Glutamatergic neuron (in vitro differentiated cells): Measurements from ENCODE around the gene ZFYVE16. TPM values are rescaled to one million over a fixed set of nuclear protein-coding genes. Genes with fewer than 3 reads are reported as not detected.
"Not testable (repeated sequence)": the region's sequence is repeated elsewhere in the genome, so short reads cannot be mapped to it uniquely, and the experiment has no call there.

Experiments
- DNase-seq: peaks from one replicate; pipeline ENCODE4 v3.0.0; 2022
- H3K27ac Mint-ChIP-seq: one replicate; pipeline ENCODE4 v1.8.0; 2020; ENCODE audit warnings: mild to moderate bottlenecking, mixed read lengths, inconsistent platforms; ENCODE audit not compliant: unreplicated experiment
- H3K27me3 Mint-ChIP-seq: one replicate; pipeline ENCODE4 v1.8.0; 2020; ENCODE audit warnings: mild to moderate bottlenecking, moderate library complexity, mixed read lengths, inconsistent platforms; ENCODE audit not compliant: unreplicated experiment
- H3K36me3 Mint-ChIP-seq: one replicate; pipeline ENCODE4 v1.8.0; 2020; ENCODE audit warnings: mild to moderate bottlenecking, mixed read lengths, inconsistent platforms; ENCODE audit not compliant: unreplicated experiment
- H3K4me1 Mint-ChIP-seq: one replicate; pipeline ENCODE4 v1.8.0; 2020; ENCODE audit warnings: mild to moderate bottlenecking, low read depth, mixed read lengths, inconsistent platforms; ENCODE audit not compliant: unreplicated experiment
- H3K4me3 Mint-ChIP-seq: one replicate; pipeline ENCODE4 v1.8.0; 2020; ENCODE audit warnings: mild to moderate bottlenecking, mixed read lengths, inconsistent platforms; ENCODE audit not compliant: unreplicated experiment
- H3K9me3 Mint-ChIP-seq: one replicate; pipeline ENCODE4 v1.8.0; 2020; ENCODE audit warnings: mild to moderate bottlenecking, moderate library complexity, mixed read lengths, inconsistent platforms; ENCODE audit not compliant: unreplicated experiment
- total RNA-seq: library from RNA; stranded (reverse); fragmentation: NEBNext Ultra II Directional; extraction: Animal tissue kit (Norgen Biotek cat#: 25700); gene quantifications from one replicate; pipeline ENCODE4 v1.2.1, GENCODE V29; 2021; ENCODE audit not compliant: unreplicated experiment
- TF ChIP-seq, protein P1 (sequence below): fragments of 200-600 bp; sonication (generic); IDR thresholded peaks from one replicate; pipeline ENCODE4 v1.5.0; 2021; ENCODE audit not compliant: partially characterized antibody, unreplicated experiment

Gene ZFYVE16
- total RNA-seq, 1 donor from 2014 or later: 51.5 TPM

DNA sequence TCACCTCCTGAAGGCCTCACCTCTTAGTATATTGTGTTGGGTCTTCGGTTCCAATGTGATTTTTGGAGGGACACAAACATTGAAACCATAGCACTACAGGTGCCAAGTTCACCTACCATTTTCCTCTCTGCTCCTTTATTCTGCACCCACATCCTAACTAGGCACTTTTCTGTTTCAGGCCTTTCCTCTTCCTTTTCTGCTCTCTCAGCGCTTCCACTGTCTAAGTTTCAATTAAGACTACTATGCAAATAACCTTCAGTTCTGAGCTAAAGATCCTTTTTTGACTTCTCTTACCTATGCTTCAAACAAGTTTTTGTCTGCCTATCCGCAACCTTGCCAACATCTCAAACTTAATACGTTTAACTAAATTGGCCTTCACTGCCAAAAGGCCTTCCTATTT is 25.4 kb upstream of the ZFYVE16 start:
- no peaks in the 10 kb centered on the region for H3K9me3 Mint-ChIP-seq
- TF ChIP-seq, protein P1, sequence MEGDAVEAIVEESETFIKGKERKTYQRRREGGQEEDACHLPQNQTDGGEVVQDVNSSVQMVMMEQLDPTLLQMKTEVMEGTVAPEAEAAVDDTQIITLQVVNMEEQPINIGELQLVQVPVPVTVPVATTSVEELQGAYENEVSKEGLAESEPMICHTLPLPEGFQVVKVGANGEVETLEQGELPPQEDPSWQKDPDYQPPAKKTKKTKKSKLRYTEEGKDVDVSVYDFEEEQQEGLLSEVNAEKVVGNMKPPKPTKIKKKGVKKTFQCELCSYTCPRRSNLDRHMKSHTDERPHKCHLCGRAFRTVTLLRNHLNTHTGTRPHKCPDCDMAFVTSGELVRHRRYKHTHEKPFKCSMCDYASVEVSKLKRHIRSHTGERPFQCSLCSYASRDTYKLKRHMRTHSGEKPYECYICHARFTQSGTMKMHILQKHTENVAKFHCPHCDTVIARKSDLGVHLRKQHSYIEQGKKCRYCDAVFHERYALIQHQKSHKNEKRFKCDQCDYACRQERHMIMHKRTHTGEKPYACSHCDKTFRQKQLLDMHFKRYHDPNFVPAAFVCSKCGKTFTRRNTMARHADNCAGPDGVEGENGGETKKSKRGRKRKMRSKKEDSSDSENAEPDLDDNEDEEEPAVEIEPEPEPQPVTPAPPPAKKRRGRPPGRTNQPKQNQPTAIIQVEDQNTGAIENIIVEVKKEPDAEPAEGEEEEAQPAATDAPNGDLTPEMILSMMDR: no peak
- DNase-seq: no peak
- H3K4me1 Mint-ChIP-seq: no peaks in the 10 kb centered on the region
- no peaks in the 10 kb centered on the region for H3K27me3 Mint-ChIP-seq
- H3K4me3 Mint-ChIP-seq: no peak overlapping the region
- no peak overlapping the region for H3K27ac Mint-ChIP-seq
- no peaks in the 10 kb centered on the region for H3K36me3 Mint-ChIP-seq

DNA sequence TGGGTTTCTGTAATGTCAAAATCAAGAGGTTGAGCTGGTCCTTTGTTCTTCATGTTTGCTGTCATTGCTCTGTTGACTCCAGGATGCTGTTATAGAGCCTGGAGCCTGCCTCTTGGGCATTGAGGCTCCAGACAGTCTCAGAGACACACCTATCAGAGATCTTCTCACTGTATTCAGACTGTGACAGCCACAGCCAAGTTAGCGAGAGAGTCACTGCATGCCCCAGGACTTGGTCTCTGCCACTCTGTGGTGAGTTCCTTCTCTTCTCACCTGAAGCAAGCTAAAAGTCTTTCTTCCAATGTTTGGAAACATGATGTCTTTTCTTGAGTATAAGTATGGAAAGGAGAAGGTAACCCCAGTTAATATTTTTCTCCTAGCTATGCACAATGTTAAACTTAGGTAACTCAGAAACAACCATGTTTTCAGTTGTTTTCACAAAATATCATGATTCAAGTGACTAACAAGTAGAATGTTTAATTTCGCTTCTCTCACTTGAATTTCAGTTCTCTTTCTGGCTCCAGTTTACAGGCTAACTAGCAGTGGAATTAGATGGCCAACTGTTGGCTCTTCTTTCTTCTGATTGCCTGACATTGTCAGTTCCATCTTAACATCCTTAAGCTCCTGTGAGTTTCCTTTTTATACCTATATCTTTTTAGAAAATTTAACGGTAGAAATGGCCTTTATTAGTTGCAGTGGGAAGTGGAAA is 20.6 kb upstream of the ZFYVE16 start:
- Mint-ChIP-seq H3K36me3 (no peaks in the 10 kb centered on the region), H3K27me3 (no peaks in the 10 kb centered on the region), H3K4me1 (no peaks in the 10 kb centered on the region), H3K4me3 (no peak overlapping the region), H3K27ac (no peak overlapping the region), H3K9me3 (no peaks in the 10 kb centered on the region)
- TF ChIP-seq, protein P1: no peak
- DNase-seq: no peak

DNA sequence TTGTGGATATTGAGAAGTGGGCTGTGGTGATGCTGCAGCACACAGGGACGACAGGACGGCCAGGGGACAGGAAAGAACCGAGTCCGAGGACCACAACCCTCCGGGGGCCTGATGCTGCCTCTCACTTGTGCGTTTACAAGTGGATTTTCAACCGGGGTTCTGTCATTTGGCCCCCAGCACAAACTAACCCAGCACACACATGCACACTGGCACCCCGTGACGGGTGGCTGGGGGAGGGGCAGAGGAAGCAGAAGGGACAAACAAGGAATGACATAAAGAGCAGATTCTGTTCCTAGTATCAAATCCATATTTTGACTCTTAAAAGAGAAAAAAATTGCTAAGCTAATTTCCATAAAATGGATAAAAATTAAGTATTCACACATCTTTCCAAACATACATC is 18.3 kb upstream of the ZFYVE16 start:
- no peaks in the 10 kb centered on the region for H3K36me3 Mint-ChIP-seq
- no peaks in the 10 kb centered on the region for H3K9me3 Mint-ChIP-seq
- H3K4me3 Mint-ChIP-seq: no peak overlapping the region
- no peaks in the 10 kb centered on the region for H3K4me1 Mint-ChIP-seq
- no peak for DNase-seq
- H3K27me3 Mint-ChIP-seq: no peaks in the 10 kb centered on the region
- H3K27ac Mint-ChIP-seq: no peak overlapping the region
- TF ChIP-seq, protein P1: no peak

DNA sequence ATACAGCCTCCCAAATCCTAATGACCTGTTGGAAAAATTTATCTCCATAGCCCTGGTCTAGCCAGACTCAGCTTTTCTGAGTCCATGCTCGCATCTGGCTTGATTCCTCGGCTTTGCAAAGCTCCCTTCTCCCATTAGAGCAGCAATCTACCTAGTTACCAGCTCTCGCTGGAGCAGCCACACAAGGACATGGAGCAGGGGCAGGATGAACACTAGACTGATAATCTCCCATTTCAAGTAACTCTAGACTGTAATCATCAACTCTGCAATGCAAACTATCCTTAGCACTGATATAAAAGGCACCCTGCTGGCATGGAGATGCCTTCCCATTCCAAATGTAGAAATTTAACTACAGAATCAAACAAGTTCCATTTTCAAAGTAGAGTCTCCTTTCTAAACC is 17.5 kb upstream of the ZFYVE16 start:
- H3K9me3 Mint-ChIP-seq, H3K27me3 Mint-ChIP-seq, DNase-seq, H3K4me1 Mint-ChIP-seq, H3K27ac Mint-ChIP-seq, H3K4me3 Mint-ChIP-seq, H3K36me3 Mint-ChIP-seq: not testable (repeated sequence)

DNA sequence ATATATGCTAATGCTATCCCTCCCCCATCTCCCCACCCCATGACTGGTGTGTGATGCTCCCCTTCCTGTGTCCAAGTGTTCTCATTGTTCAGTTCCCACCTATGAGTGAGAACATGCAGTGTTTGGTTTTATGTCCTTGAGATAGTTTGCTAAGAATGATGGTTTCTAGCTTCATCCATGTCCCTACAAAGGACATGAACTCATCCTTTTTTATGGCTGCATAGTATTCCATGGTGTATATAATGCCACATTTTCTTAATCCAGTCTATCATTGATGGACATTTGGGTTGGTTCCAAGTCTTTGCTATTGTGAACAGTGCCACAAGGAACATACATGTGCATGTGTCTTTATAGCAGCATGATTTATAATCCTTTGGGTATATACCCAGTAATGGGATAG is 16.6 kb upstream of the ZFYVE16 start:
- H3K4me3 Mint-ChIP-seq, DNase-seq, H3K27ac Mint-ChIP-seq, H3K27me3 Mint-ChIP-seq, H3K36me3 Mint-ChIP-seq, H3K4me1 Mint-ChIP-seq, H3K9me3 Mint-ChIP-seq: not testable (repeated sequence)

DNA sequence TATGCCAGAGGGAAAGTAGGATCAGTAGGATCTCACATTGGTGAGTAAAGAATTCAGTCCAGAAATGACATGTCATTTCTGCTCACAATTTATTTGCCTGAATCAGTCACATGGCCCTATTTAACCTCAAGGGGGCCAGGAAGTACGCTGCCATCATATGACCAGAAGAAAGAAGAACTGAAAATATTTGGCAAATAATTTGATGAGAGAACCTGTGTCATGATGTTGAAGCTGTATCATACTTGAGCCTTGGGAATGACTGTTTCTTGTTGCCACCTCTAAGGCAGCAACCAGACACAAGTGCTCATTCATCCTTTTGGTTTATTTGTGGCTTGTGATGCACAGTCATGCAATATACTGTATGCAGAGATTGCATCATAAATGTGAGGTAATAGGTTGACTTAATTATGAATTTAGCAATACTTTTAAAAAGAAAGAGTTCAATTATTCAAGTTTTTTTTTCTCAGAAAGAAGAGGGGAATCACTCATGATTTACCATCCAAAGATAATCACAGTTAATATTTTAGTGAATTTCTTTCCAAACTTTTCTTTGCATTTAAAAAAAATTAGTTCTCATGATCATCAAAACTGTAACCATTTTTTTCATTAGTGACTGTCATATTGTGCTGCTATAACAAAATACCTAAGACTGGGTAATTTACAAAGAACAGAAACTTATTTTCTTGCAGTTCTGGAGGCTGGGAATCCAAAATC is 8.2 kb upstream of the ZFYVE16 start:
- no peaks in the 10 kb centered on the region for H3K9me3 Mint-ChIP-seq
- TF ChIP-seq, protein P1: no peak
- H3K36me3 Mint-ChIP-seq: no peaks in the 10 kb centered on the region
- peaks cover 5% of the 10 kb centered on the region for H3K4me1 Mint-ChIP-seq
- peaks cover 2% of the 10 kb centered on the region for H3K27me3 Mint-ChIP-seq
- DNase-seq: no peak
- no peak overlapping the region for H3K4me3 Mint-ChIP-seq
- no peak overlapping the region for H3K27ac Mint-ChIP-seq

DNA sequence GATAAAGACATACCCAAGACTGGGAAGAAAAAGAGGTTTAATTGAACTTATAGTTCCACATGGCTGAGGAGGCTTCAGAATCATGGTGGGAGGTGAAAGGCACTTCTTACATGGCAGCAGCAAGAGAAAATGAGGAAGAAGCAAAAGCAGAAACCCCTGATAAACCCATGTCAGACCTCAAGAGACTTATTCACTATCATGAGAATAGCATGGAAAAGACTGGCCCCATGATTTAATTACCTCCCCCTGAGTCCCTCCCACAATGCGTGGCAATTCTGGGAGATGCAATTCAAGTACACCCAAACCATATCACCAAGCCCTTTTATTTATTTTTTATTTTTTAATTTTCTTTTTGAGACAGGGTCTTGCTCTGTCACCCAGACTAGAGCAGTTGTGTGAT is 7.5 kb upstream of the ZFYVE16 start:
- not testable (repeated sequence) for DNase-seq, H3K4me3 Mint-ChIP-seq, H3K9me3 Mint-ChIP-seq, H3K27me3 Mint-ChIP-seq, H3K36me3 Mint-ChIP-seq, H3K27ac Mint-ChIP-seq, H3K4me1 Mint-ChIP-seq
